Skin of body (tissue), 2 donors: Measurements from ENCODE around the gene COMMD1. TPM values are rescaled to one million over a fixed set of nuclear protein-coding genes. Genes with fewer than 3 reads are reported as not detected.
"Not testable (repeated sequence)": the region's sequence is repeated elsewhere in the genome, so short reads cannot be mapped to it uniquely, and the experiment has no call there.

Experiments
- DNase-seq: peaks from one replicate; lab custom pipeline; 2025; lab: John Stamatoyannopoulos, UW
- total RNA-seq: library from RNA; depleted of rRNA; stranded (reverse); fragments of >200 nt; gene quantifications from one replicate; pipeline ENCODE4 v1.2.3, GENCODE V29; 2014

Gene COMMD1
- total RNA-seq, 1 donor from 2014 or later = 34.8 TPM

GRCh38 chr2:62136956-62137830 is 231.7 kb downstream of the COMMD1 start:
- DNase-seq = peak; percentile 11

- DNase-seq = no peak
These were observed 235.1 kb downstream of the COMMD1 start for GRCh38 chr2:62140426-62141141.

GRCh38 chr2:62141142-62141740 is 235.8 kb downstream of the COMMD1 start:
- DNase-seq = no peak

- DNase-seq = no peak
These were observed 236.6 kb downstream of the COMMD1 start for GRCh38 chr2:62142054-62142453.

GRCh38 chr2:62143696-62144095 is 238.2 kb downstream of the COMMD1 start:
- no peak for DNase-seq

- no peak for DNase-seq
These were observed 239.4 kb downstream of the COMMD1 start for GRCh38 chr2:62144689-62145477.

- DNase-seq = no peak
These were observed 240.1 kb downstream of the COMMD1 start for GRCh38 chr2:62145478-62146100.

GRCh38 chr2:62146790-62147189 is 241.3 kb downstream of the COMMD1 start:
- not testable (repeated sequence) for DNase-seq

- DNase-seq = no peak
These were observed 242.3 kb downstream of the COMMD1 start for GRCh38 chr2:62147610-62148301.

- no peak for DNase-seq
These were observed 244.2 kb downstream of the COMMD1 start for GRCh38 chr2:62149708-62150107.

GRCh38 chr2:62150597-62151305 is 245.3 kb downstream of the COMMD1 start:
- no peak for DNase-seq

- DNase-seq = no peak
These were observed 245.8 kb downstream of the COMMD1 start for GRCh38 chr2:62151306-62151638.

- no peak for DNase-seq
These were observed 246.5 kb downstream of the COMMD1 start for GRCh38 chr2:62152000-62152399.

- no peak for DNase-seq
These were observed 251.5 kb downstream of the COMMD1 start for GRCh38 chr2:62156861-62157496.

- no peak for DNase-seq
These were observed 253.1 kb downstream of the COMMD1 start for GRCh38 chr2:62158444-62159121.

- DNase-seq = not testable (repeated sequence)
These were observed 255.2 kb downstream of the COMMD1 start for GRCh38 chr2:62160691-62161090.

- DNase-seq = no peak
These were observed 257.8 kb downstream of the COMMD1 start for GRCh38 chr2:62163106-62163831.

GRCh38 chr2:62163834-62164233 is 258.4 kb downstream of the COMMD1 start:
- DNase-seq = no peak
